Cardiac muscle cell (in vitro differentiated cells and primary cell): Measurements from ENCODE around the gene PEX16. TPM values are rescaled to one million over a fixed set of nuclear protein-coding genes. Genes with fewer than 3 reads are reported as not detected.

Experiments
- DNase-seq, 2 donors: peaks; one replicate each; pipeline versions ENCODE4 v3.0.0 to v3.0.0-alpha.2; 2010 to 2017; ENCODE audit warnings: low read depth in 1 of 2, low spot score in 1 of 2
- H3K27ac ChIP-seq: fragments of 200-600 bp; sonication (generic); 2 replicates; pipeline ENCODE4 v1.5.1; 2016
- H3K27me3 ChIP-seq: fragments of 200-600 bp; sonication (generic); 2 replicates; pipeline ENCODE4 v1.6.0; 2016; ENCODE audit warnings: control low read depth
- H3K36me3 ChIP-seq: fragments of 200-600 bp; sonication (generic); 2 replicates; pipeline ENCODE4 v1.5.1; 2016; ENCODE audit warnings: control low read depth
- H3K4me1 ChIP-seq: fragments of 200-600 bp; sonication (generic); 2 replicates; pipeline ENCODE4 v1.8.1; 2017; ENCODE audit warnings: low read depth, mild to moderate bottlenecking, mixed run types
- H3K4me3 ChIP-seq: fragments of 200-600 bp; sonication (generic); 2 replicates; pipeline ENCODE4 v1.5.1; 2016; ENCODE audit warnings: mild to moderate bottlenecking
- H3K9me3 ChIP-seq: fragments of 200-600 bp; sonication (generic); 2 replicates; pipeline ENCODE4 v1.5.1; 2017; ENCODE audit warnings: low read depth, mild to moderate bottlenecking, control low read depth
- CTCF ChIP-seq: IDR thresholded peaks from 2 replicates; pipeline ENCODE4 v1.5.1; 2012; ENCODE audit warnings: low read depth, mild to moderate bottlenecking, low read length
- polyA plus RNA-seq: library from polyadenylated mRNA; unstranded; fragments of >200 nt; fragmentation: Nextera tagmentation; extraction: Ambion mirVana; gene quantifications from 2 replicates; pipeline ENCODE4 v1.2.1, GENCODE V29; 2016
- total RNA-seq: library from RNA; depleted of rRNA; stranded (reverse); fragments of >200 nt; gene quantifications from 2 replicates; pipeline ENCODE4 v1.2.3, GENCODE V29; 2016

PEX16 gene
- total and polyA plus RNA-seq, 2 experiments from 2014 or later, result 38.9 to 43.0 TPM

DNA sequence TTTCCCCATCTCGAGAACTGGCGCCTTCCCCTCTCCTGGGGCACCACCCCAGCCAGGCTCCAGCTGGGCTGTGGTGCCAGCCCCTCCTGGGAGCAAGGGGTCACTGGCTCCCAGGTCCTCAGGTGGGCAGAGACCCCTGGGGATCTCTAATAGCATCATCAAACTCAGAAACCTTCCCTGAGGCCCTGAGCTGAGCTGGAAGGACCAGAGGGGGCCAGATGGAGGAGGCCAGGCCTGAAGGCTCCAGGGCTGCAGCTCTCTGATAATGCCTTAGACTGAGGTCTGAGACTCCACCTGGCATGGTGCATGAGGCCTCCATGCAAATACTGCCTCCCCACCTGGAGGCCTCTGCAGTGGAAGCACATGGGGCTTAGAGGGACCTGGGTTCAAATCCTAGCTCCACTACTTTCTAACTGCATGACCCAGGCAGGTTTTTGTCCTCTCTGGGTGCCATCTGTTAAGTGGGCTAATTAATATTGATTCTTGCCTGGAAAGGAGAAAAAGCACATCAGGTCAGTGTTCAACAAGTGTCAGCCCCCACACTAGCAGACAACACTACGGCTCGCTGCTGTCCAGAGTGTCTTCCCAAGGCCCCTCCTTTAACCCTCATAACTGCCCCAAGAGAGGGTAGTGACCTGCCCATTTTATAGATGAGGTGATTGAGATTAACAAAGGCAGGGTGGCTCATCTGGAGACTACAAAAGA is 30.7 kb downstream of the PEX16 start:
- Histone ChIP-seq H3K4me1 (no peaks in the 10 kb centered on the region), H3K4me3 (no peak overlapping the region), H3K9me3 (no peaks in the 10 kb centered on the region), H3K27ac (no peak overlapping the region), H3K36me3 (no peaks in the 10 kb centered on the region), H3K27me3 (peaks cover 30% of the 10 kb centered on the region)
- no peak for TF ChIP-seq CTCF
- no peak for DNase-seq

- no peak overlapping the region for H3K27ac ChIP-seq
- H3K36me3 ChIP-seq, result peaks cover under 1% of the 10 kb centered on the region
- H3K27me3 ChIP-seq, result peaks cover 30% of the 10 kb centered on the region
- no peaks in the 10 kb centered on the region for H3K9me3 ChIP-seq
- no peak for DNase-seq
- peak overlapping the region; percentile 63 for H3K4me3 ChIP-seq
- H3K4me1 ChIP-seq, result no peaks in the 10 kb centered on the region
- TF ChIP-seq CTCF, result no peak
These were observed 31.6 kb downstream of the PEX16 start for GRCh38 chr11:45885921-45886721.

- Histone ChIP-seq H3K4me1 (no peaks in the 10 kb centered on the region), H3K4me3 (peak within 1 kb of the TSS; percentile 63), H3K27me3 (peaks cover 30% of the 10 kb centered on the region), H3K36me3 (peaks cover 8% of the 10 kb centered on the region), H3K9me3 (no peaks in the 10 kb centered on the region), H3K27ac (no peak within 1 kb of the TSS)
- TF ChIP-seq CTCF, result no peak
- peak; percentile 43 to 80 for DNase-seq
These were observed 32.3 kb downstream of the PEX16 start, which contains the start of gene MAPK8IP1 for GRCh38 chr11:45885274-45885920. Gene MAPK8IP1, plus strand, starts transcription at chr11:45885651. Its CDS starts 170 bp downstream, at chr11:45885821.

- no peak overlapping the region for H3K4me3 ChIP-seq
- no peak for TF ChIP-seq CTCF
- no peak for DNase-seq
- peaks cover 9% of the 10 kb centered on the region for H3K36me3 ChIP-seq
- no peaks in the 10 kb centered on the region for H3K9me3 ChIP-seq
- H3K27me3 ChIP-seq, result peaks cover 30% of the 10 kb centered on the region
- no peaks in the 10 kb centered on the region for H3K4me1 ChIP-seq
- no peak overlapping the region for H3K27ac ChIP-seq
These were observed 33.0 kb downstream of the PEX16 start for GRCh38 chr11:45884596-45885185.

- Histone ChIP-seq H3K36me3 (peaks cover 13% of the 10 kb centered on the region), H3K4me1 (no peaks in the 10 kb centered on the region), H3K4me3 (no peak overlapping the region), H3K27ac (no peak overlapping the region), H3K9me3 (no peaks in the 10 kb centered on the region), H3K27me3 (peaks cover 13% of the 10 kb centered on the region)
- peak in 1 of 2 donors; percentile 14 for DNase-seq
- TF ChIP-seq CTCF, result no peak
These were observed 35.8 kb downstream of the PEX16 start for GRCh38 chr11:45881708-45882368.
